OCI-LY1 (cell line): ENCODE data around the gene GNG7.
"Not testable (repeated sequence)": the region's sequence is repeated elsewhere in the genome, so short reads cannot be mapped to it uniquely, and the experiment has no call there.

Experiments used
- EZH2 ChIP-seq: fragments of 200-600 bp; sonication (generic), shearing (Covaris generic); IDR thresholded peaks from 2 replicates; pipeline ENCODE4 v1.8.0; 2017; ENCODE audit warnings: borderline replicate concordance, mixed run types, mild to moderate bottlenecking, antibody characterized with exemption, low read length, moderate library complexity, mixed read lengths
- TF ChIP-seq, protein P1 (sequence below): fragments of 200-600 bp; sonication (generic), shearing (Covaris generic); IDR thresholded peaks from 2 replicates; pipeline ENCODE4 v1.5.1; 2017; ENCODE audit warnings: mild to moderate bottlenecking, antibody characterized with exemption, low read length, moderate library complexity, mixed read lengths

DNA sequence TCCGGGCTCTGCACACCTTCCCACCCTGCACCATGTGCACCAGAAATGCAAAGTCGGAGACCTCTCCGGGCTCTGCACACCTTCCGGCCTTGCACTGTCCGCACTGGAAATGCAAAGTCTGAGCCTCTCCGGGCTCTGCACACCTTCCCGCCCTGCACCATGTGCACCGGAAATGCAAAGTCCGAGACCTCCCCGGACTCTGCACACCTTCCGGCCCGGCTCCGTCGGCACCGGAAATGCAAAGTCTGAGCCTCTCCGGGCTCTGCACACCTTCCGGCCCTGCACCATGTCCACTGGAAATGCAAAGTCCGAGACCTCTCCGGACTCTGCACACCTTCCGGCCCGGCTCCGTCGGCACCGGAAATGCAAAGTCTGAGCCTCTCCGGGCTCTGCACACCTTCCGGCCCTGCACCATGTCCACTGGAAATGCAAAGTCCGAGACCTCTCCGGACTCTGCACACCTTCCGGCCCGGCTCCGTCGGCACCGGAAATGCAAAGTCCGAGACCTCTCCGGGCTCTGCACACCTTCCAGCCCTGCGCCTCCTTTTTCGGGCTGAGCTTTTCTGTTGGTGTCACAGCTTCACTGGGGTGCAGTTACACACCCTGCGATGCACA is 59.3 kb downstream of the GNG7 start:
- TF ChIP-seq, protein P1, sequence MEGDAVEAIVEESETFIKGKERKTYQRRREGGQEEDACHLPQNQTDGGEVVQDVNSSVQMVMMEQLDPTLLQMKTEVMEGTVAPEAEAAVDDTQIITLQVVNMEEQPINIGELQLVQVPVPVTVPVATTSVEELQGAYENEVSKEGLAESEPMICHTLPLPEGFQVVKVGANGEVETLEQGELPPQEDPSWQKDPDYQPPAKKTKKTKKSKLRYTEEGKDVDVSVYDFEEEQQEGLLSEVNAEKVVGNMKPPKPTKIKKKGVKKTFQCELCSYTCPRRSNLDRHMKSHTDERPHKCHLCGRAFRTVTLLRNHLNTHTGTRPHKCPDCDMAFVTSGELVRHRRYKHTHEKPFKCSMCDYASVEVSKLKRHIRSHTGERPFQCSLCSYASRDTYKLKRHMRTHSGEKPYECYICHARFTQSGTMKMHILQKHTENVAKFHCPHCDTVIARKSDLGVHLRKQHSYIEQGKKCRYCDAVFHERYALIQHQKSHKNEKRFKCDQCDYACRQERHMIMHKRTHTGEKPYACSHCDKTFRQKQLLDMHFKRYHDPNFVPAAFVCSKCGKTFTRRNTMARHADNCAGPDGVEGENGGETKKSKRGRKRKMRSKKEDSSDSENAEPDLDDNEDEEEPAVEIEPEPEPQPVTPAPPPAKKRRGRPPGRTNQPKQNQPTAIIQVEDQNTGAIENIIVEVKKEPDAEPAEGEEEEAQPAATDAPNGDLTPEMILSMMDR: not testable (repeated sequence)
- TF ChIP-seq EZH2: not testable (repeated sequence)
